GM13977 (cell line): Measurements from ENCODE around the gene FUZ.

Experiments
- DNase-seq: peaks from one replicate; pipeline ENCODE4 v3.0.0; 2012; ENCODE audit warnings: low spot score
- in situ Hi-C: fragments of 300-500 bp; cut with MboI; formaldehyde crosslinking; loops from one replicate; pipeline ENCODE4 v1.12.0; 2022; ENCODE audit warnings: low sequenced_read_pairs, low pct_unique_long_range_greater_than_20kb, mixed read lengths, inconsistent platforms; ENCODE audit not compliant: unreplicated experiment
- TF ChIP-seq, protein P1 (sequence below): IDR thresholded peaks from 2 replicates; pipeline ENCODE4 v1.5.1; 2012; ENCODE audit warnings: mild to moderate bottlenecking, control low read depth; ENCODE audit not compliant: insufficient read depth; ENCODE audit errors: extremely low read depth, missing control alignments

Gene FUZ

DNA sequence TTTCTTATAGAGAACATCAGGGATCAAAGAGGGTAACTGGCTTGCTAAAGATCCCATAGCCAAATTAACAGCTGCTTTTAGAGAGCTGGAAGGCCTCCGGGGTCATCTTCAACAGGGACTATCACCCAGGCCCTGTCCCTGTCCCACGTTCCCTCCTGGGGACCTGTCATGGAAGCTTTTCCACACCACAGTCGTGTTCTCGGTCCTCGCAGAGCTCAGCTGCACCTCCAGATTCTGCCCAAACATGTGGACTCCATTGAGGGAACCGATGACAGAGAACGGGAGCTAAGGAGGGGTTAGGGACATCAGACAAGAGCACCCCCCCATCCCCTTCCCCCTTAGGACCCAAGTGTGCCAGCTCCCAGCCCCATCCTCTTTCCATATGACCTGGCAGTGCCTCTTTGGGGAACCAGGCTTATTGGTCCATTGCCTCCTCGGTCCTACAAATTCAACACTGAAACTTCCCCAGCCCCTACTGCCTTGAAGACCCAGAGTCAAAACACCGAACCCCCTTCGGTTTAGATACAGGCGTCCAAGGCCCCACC is 568 bp downstream of the FUZ start:
- no peak for DNase-seq
- TF ChIP-seq, protein P1, sequence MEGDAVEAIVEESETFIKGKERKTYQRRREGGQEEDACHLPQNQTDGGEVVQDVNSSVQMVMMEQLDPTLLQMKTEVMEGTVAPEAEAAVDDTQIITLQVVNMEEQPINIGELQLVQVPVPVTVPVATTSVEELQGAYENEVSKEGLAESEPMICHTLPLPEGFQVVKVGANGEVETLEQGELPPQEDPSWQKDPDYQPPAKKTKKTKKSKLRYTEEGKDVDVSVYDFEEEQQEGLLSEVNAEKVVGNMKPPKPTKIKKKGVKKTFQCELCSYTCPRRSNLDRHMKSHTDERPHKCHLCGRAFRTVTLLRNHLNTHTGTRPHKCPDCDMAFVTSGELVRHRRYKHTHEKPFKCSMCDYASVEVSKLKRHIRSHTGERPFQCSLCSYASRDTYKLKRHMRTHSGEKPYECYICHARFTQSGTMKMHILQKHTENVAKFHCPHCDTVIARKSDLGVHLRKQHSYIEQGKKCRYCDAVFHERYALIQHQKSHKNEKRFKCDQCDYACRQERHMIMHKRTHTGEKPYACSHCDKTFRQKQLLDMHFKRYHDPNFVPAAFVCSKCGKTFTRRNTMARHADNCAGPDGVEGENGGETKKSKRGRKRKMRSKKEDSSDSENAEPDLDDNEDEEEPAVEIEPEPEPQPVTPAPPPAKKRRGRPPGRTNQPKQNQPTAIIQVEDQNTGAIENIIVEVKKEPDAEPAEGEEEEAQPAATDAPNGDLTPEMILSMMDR, result no peak
- in situ Hi-C loops, result no loop called here

- TF ChIP-seq, protein P1, result no peak
- DNase-seq, result no peak
- in situ Hi-C loops, result no loop called here
Observed at GRCh38 chr19:49811328-49811727, 1.8 kb downstream of the FUZ start.

DNA sequence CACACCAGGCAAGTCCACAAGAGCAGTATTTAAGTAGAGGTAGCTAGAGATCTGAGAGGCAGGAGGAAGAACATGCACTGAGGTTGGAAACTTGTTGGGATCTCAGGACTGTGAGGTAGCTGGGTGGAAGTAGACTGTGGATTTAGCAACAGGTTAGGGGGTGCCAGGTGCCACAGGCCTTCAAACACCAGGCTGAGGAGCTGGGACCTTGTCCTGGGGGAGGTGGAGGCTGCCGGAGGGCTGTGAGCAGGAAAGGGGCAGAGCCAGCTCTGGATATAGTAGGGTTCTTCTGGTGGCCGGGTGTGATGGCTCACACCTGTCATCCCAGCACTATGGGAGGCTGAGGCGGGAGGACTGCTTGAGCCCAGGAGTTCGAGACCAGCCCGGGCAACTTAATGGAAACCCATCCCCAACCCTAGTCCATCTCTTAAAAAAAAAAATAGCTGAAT is 3.1 kb downstream of the FUZ start:
- DNase-seq, result no peak
- TF ChIP-seq, protein P1, result no peak
- in situ Hi-C loops, result no loop called here

- DNase-seq, result no peak
- in situ Hi-C loops, result no loop called here
- TF ChIP-seq, protein P1, result peak; percentile 35
Observed at GRCh38 chr19:49809160-49809940, 3.7 kb downstream of the FUZ start.

GRCh38 chr19:49808711-49809159 is 4.4 kb downstream of the FUZ start:
- DNase-seq, result peak; percentile 95
- in situ Hi-C loops, result no loop called here
- TF ChIP-seq, protein P1, result no peak

- in situ Hi-C loops, result no loop called here
- TF ChIP-seq, protein P1, result no peak
- DNase-seq, result no peak
Observed at GRCh38 chr19:49807904-49808675, 5.0 kb downstream of the FUZ start.
